HL-60 (cell line): Measurements from ENCODE around the gene ACSS3.
A peak's percentile ranks its signal among the peaks of the same experiment; 100 is the strongest.

Experiments
- DNase-seq, 2 experiments: peaks; one replicate each; pipeline ENCODE4 v3.0.0-alpha.2; 2010 to 2020; ENCODE audit warnings: low read depth in 1 of 2, low spot score in 1 of 2
- H3K27ac ChIP-seq: fragments of 250-450 bp; sonication (Bioruptor Pico); replicated peaks from 2 replicates; pipeline ENCODE4 v1.5.1; 2020; ENCODE audit warnings: mild to moderate bottlenecking, moderate library complexity
- H3K27me3 ChIP-seq: fragments of 250-450 bp; sonication (Bioruptor Pico); 2 replicates; pipeline ENCODE4 v1.5.1; 2021; ENCODE audit warnings: mild to moderate bottlenecking, moderate library complexity; ENCODE audit not compliant: insufficient read depth, poor library complexity, severe bottlenecking
- H3K4me3 ChIP-seq: replicated peaks from 2 replicates; pipeline ENCODE4 v1.5.1; 2011; ENCODE audit warnings: mild to moderate bottlenecking, control low read depth, low read length; ENCODE audit not compliant: insufficient read depth
- GABPA ChIP-seq: IDR thresholded peaks from 2 replicates; pipeline ENCODE4 v1.6.1; 2012; ENCODE audit warnings: low read depth
- POLR2AphosphoS5 ChIP-seq: IDR thresholded peaks from 2 replicates; pipeline ENCODE4 v1.6.1; 2012; ENCODE audit warnings: low read depth
- SPI1 ChIP-seq: IDR thresholded peaks from 2 replicates; pipeline ENCODE4 v1.6.1; 2012; ENCODE audit warnings: low read depth, mild to moderate bottlenecking, borderline replicate concordance
- TF ChIP-seq, protein P1 (sequence below): IDR thresholded peaks from 2 replicates; pipeline ENCODE4 v1.6.1; 2012; ENCODE audit warnings: low read depth; ENCODE audit not compliant: insufficient replicate concordance
- TF ChIP-seq, protein P2 (sequence below): IDR thresholded peaks from one replicate; pipeline ENCODE4 v1.5.1; 2011; ENCODE audit warnings: low read length, control low read depth, inconsistent platforms; ENCODE audit not compliant: insufficient read depth

Gene ACSS3

DNA sequence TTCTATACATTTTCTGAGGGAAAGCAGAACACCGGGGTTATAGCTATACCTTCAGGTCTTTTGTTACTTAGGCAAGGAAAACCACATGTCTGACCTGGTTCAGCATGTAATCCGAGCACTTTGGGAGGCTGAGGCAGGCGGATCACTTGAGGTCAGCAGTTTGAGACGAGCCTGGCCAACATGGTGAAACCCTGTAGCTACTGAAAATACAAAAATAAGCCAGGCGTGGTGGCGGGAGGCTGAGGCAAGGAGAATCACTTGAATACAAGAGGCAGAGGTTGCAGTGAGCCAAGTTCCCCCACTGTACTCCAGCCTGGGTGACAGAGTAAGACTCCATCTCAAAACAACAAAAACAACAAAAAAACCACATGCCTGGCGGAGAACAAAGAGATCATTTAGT, 177.6 kb downstream of the ACSS3 start:
- TF ChIP-seq, protein P1, sequence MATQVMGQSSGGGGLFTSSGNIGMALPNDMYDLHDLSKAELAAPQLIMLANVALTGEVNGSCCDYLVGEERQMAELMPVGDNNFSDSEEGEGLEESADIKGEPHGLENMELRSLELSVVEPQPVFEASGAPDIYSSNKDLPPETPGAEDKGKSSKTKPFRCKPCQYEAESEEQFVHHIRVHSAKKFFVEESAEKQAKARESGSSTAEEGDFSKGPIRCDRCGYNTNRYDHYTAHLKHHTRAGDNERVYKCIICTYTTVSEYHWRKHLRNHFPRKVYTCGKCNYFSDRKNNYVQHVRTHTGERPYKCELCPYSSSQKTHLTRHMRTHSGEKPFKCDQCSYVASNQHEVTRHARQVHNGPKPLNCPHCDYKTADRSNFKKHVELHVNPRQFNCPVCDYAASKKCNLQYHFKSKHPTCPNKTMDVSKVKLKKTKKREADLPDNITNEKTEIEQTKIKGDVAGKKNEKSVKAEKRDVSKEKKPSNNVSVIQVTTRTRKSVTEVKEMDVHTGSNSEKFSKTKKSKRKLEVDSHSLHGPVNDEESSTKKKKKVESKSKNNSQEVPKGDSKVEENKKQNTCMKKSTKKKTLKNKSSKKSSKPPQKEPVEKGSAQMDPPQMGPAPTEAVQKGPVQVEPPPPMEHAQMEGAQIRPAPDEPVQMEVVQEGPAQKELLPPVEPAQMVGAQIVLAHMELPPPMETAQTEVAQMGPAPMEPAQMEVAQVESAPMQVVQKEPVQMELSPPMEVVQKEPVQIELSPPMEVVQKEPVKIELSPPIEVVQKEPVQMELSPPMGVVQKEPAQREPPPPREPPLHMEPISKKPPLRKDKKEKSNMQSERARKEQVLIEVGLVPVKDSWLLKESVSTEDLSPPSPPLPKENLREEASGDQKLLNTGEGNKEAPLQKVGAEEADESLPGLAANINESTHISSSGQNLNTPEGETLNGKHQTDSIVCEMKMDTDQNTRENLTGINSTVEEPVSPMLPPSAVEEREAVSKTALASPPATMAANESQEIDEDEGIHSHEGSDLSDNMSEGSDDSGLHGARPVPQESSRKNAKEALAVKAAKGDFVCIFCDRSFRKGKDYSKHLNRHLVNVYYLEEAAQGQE: no peak
- TF ChIP-seq, protein P2, sequence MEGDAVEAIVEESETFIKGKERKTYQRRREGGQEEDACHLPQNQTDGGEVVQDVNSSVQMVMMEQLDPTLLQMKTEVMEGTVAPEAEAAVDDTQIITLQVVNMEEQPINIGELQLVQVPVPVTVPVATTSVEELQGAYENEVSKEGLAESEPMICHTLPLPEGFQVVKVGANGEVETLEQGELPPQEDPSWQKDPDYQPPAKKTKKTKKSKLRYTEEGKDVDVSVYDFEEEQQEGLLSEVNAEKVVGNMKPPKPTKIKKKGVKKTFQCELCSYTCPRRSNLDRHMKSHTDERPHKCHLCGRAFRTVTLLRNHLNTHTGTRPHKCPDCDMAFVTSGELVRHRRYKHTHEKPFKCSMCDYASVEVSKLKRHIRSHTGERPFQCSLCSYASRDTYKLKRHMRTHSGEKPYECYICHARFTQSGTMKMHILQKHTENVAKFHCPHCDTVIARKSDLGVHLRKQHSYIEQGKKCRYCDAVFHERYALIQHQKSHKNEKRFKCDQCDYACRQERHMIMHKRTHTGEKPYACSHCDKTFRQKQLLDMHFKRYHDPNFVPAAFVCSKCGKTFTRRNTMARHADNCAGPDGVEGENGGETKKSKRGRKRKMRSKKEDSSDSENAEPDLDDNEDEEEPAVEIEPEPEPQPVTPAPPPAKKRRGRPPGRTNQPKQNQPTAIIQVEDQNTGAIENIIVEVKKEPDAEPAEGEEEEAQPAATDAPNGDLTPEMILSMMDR: no peak
- TF ChIP-seq GABPA: no peak
- TF ChIP-seq POLR2AphosphoS5: no peak
- no peak for TF ChIP-seq SPI1
- Histone ChIP-seq H3K27me3 (no peaks in the 10 kb centered on the region), H3K4me3 (no peak overlapping the region), H3K27ac (no peak overlapping the region)
- no peak for DNase-seq

DNA sequence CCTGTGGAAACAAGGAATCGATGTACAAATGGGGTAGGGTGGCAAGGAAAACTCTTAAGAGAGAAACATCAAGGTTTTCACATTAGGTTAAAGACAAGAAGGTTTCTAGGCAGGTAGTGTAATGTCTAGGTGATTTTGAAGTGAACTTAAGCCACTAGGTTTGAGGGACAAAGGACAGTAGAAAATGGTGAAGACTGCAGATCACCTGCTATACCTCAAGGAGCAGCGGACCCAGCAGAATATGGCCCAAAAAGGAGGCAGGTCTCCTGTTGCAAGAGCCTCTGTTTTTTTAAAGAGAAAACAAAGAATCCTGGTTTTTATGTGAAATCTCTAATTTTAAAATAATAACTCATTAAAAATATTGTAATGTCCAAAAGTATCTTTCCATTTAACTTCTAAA, 178.1 kb downstream of the ACSS3 start:
- no peak overlapping the region for H3K4me3 ChIP-seq
- TF ChIP-seq SPI1 (no peak), POLR2AphosphoS5 (no peak), GABPA (no peak)
- TF ChIP-seq, protein P1: no peak
- TF ChIP-seq, protein P2: no peak
- no peak for DNase-seq
- no peaks in the 10 kb centered on the region for H3K27me3 ChIP-seq
- no peak overlapping the region for H3K27ac ChIP-seq

DNA sequence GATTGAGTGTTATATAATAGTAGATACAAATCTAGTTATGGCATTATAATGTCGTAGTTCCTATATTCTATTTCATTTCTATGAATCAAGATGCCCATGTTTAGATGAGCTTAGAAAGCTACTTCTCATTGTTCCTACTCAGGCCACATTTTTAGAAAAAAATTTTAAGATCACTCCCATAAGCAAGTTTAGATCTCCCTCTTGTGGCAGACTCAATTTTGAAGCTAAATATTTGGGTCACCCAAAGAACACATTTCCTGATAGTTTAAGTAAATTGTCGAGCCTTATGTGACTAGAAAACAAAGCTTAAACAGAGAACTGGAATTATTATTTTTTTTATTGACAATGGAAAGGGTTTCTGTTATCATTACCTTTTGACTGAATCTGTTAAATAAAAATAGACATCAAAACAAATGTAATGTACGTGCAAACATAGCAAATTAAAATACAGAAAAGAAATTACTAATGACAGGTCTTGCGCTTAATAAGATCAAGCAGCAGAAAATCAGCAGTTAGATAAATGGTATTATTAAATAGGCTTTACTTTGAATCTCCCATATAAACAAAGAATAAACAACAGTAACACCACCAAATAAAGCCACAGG, 180.2 kb downstream of the ACSS3 start:
- Histone ChIP-seq H3K4me3 (no peak overlapping the region), H3K27me3 (no peaks in the 10 kb centered on the region), H3K27ac (no peak overlapping the region)
- no peak for DNase-seq
- TF ChIP-seq POLR2AphosphoS5 (no peak), SPI1 (no peak), GABPA (no peak)
- TF ChIP-seq, protein P1: no peak
- TF ChIP-seq, protein P2: peak; percentile 4
